Measurements from ENCODE around the gene CHP1.
A peak's percentile ranks its signal among the peaks of the same experiment; 100 is the strongest.
"Not testable (repeated sequence)": the region's sequence is repeated elsewhere in the genome, so short reads cannot be mapped to it uniquely, and the experiment has no call there.

CHP1 gene

DNA sequence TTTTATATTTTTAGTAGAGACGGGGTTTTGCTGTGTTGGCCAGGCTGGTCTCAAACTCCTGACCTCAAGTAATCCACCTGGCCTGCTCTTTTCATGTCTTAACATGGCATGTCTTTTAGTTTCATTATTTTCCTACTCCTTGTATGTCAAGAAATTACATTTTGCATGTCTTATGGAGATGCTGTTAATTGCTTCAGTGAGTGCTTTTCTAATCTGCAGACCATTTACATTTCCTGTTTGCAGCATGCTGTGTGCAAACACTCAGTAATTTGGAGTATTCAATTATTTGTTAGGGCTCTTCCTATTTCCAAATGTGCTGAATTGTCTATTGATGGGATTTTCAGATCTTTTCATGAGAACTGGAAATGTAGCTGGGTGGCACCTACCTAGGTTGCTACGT, 70.1 kb downstream of the CHP1 start:
- Histone ChIP-seq H3K36me3 (ENCODE audit: control insufficient read depth, insufficient read depth, low read length) (peaks cover 66% of the 10 kb centered on the region), H3K4me1 (ENCODE audit: control insufficient read depth, insufficient read depth, low read length) (peaks cover 23% of the 10 kb centered on the region; the same call in 1 of the 2 replicates)
- H3K9ac ChIP-seq (ENCODE audit: low read length); H3K9me3 ChIP-seq (ENCODE audit: control insufficient read depth, insufficient read depth, low read depth, low read length); H3K4me3 ChIP-seq (ENCODE audit: low read depth, low read length); H3K27ac ChIP-seq (ENCODE audit: low read depth, low read length); H3K27me3 ChIP-seq (ENCODE audit: control insufficient read depth, insufficient read depth, low read length): not testable (repeated sequence)

DNA sequence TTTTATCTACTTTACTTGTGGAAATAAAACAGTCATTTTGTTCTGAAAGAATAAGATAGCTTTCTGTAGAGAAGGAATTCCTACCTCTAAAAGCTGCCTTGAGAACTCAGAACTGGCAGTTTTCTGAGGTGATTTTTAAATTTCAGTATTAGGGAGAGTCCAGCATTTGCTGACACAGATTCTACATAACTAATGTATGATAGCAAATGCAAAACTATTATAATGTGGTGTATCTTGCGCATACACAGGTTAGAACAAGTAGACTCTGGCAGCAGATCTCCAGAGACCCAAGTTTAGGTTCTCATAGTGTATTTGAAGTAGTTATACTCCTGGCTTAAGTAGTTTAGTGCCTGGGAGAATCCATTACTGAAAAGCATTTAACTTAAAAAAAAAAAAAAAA, 70.5 kb downstream of the CHP1 start:
- H3K27me3 ChIP-seq (ENCODE audit: control insufficient read depth, insufficient read depth, low read length), result no peaks in the 10 kb centered on the region
- H3K36me3 ChIP-seq (ENCODE audit: control insufficient read depth, insufficient read depth, low read length), result peaks cover 66% of the 10 kb centered on the region
- no peaks in the 10 kb centered on the region for H3K9me3 ChIP-seq (ENCODE audit: control insufficient read depth, insufficient read depth, low read depth, low read length)
- no peak overlapping the region for H3K27ac ChIP-seq (ENCODE audit: low read depth, low read length)
- H3K9ac ChIP-seq (ENCODE audit: low read length), result no peak overlapping the region
- peaks cover 23% of the 10 kb centered on the region; the same call in 1 of the 2 replicates for H3K4me1 ChIP-seq (ENCODE audit: control insufficient read depth, insufficient read depth, low read length)
- H3K4me3 ChIP-seq (ENCODE audit: low read depth, low read length), result no peak overlapping the region

DNA sequence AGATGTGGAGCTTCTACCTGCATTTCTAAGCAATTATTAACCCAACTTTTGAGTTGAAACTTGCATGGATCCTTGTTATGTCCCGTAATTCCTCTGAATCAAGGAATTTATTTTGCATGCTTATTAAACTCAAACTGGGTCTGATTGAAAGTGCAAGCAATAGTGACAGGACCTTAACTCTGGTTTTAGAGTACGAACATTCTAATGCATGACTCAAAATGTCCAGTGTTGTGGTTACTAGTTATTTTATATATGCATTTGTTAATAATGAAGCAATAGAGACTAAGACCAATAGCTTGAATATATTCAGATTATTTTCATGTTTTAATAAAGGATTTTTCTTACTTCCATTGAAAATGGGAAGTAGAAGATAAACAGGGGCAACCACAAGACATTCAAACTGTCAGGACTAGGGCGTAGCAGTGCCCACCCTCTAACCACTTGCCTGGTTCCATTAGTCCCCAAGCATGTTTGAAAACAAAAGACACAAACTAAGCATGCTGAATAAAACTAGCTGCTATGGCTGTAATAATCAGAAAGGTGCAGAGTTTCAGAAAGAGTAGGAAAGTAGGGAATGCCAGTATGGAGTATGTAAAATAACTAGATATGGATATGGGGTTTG, 73.2 kb downstream of the CHP1 start:
- Histone ChIP-seq H3K27me3 (ENCODE audit: control insufficient read depth, insufficient read depth, low read length) (no peaks in the 10 kb centered on the region), H3K36me3 (ENCODE audit: control insufficient read depth, insufficient read depth, low read length) (peaks cover 53% of the 10 kb centered on the region), H3K9me3 (ENCODE audit: control insufficient read depth, insufficient read depth, low read depth, low read length) (no peaks in the 10 kb centered on the region), H3K27ac (ENCODE audit: low read depth, low read length) (no peak overlapping the region), H3K4me3 (ENCODE audit: low read depth, low read length) (no peak overlapping the region), H3K4me1 (ENCODE audit: control insufficient read depth, insufficient read depth, low read length) (peaks cover 23% of the 10 kb centered on the region; the same call in 1 of the 2 replicates), H3K9ac (ENCODE audit: low read length) (no peak overlapping the region)

DNA sequence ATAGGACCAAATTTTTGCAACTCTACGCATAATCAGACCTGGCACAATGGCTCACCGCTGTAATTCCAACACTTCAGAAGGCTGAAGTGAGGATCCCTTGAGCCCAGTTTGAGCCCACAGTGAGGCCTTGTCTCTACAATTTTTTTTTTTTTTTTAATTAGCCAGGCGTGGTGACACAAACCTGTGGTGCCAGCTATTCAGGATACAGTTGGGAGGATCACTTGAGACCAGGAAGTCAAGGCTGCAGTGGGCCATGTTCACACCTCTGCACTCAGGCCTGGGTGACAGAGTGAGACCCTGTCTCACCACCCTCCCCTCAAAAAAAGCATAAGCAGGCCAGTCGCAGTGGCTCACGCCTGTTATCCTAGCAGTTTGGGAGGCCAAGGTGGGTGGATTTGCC, 76.6 kb downstream of the CHP1 start:
- peaks cover 46% of the 10 kb centered on the region for H3K36me3 ChIP-seq (ENCODE audit: control insufficient read depth, insufficient read depth, low read length)
- H3K4me1 ChIP-seq (ENCODE audit: control insufficient read depth, insufficient read depth, low read length), result peaks cover 16% of the 10 kb centered on the region; the same call in 1 of the 2 replicates
- H3K27me3 ChIP-seq (ENCODE audit: control insufficient read depth, insufficient read depth, low read length), result no peaks in the 10 kb centered on the region
- H3K9me3 ChIP-seq (ENCODE audit: control insufficient read depth, insufficient read depth, low read depth, low read length), result no peaks in the 10 kb centered on the region
- H3K9ac ChIP-seq (ENCODE audit: low read length), result no peak overlapping the region
- no peak overlapping the region for H3K4me3 ChIP-seq (ENCODE audit: low read depth, low read length)
- no peak overlapping the region for H3K27ac ChIP-seq (ENCODE audit: low read depth, low read length)

DNA sequence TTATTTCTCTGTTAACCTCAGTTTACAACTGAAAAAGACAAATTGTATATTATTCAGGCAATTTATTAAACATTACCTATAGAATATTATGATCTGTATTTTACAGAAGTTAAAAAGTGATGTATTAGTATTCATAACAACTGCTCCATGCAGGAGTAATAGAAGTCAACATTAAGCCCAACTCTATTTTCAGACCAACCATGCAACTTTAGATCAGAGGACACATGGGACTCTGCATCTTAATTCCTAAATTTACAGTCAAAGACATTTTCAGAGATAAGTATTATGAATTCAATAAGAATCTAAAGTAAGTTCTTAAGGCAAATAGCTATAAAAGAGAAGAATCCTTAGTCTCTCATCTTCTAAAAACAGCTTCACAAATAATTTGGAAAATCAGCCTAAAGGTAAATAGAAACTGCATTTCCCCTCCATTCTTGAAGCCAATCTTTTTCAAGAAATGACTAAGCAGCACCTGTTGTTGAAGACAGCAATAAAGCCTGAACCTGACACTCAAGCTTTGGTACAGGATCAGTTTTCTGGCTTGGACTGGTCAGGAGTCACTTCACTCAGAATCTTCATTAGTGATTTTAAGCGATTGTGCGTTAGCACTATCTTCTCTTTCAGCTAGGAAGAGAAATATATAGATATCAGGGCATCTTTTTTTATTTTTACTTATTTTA, 78.3 kb downstream of the CHP1 start:
- Histone ChIP-seq H3K36me3 (ENCODE audit: control insufficient read depth, insufficient read depth, low read length) (peaks cover 46% of the 10 kb centered on the region), H3K27ac (ENCODE audit: low read depth, low read length) (no peak overlapping the region)

DNA sequence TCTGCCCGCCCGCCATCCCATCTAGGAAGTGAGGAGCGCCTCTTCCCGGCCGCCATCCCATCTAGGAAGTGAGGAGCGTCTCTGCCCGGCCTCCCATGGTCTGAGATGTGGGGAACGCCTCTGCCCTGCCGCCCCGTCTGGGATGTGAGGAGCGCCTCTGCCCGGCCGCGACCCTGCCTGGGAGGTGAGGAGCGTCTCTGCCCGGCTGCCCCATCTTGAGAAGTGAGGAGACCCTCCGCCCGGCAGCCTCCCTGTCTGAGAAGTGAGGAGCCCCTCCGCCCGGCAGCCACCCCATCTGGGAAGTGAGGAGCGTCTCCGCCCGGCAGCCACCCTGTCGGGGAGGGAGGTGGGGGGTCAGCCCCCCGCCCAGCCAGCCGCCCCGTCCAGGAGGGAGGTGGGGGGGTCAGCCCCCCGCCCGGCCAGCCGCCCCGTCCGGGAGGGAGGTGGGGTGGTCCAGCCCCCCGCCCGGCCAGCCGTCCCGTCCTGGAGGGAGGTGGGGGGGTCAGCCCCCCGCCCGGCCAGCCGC, 89.8 kb downstream of the CHP1 start:
- H3K9ac ChIP-seq (ENCODE audit: low read length); H3K4me1 ChIP-seq (ENCODE audit: control insufficient read depth, insufficient read depth, low read length); H3K27ac ChIP-seq (ENCODE audit: low read depth, low read length); H3K4me3 ChIP-seq (ENCODE audit: low read depth, low read length); H3K27me3 ChIP-seq (ENCODE audit: control insufficient read depth, insufficient read depth, low read length); H3K9me3 ChIP-seq (ENCODE audit: control insufficient read depth, insufficient read depth, low read depth, low read length): not testable (repeated sequence)
- H3K36me3 ChIP-seq (ENCODE audit: control insufficient read depth, insufficient read depth, low read length), result peaks cover 35% of the 10 kb centered on the region

More for the DNA sequence above, 78.3 kb downstream of the CHP1 start:
- Histone ChIP-seq H3K4me1 (ENCODE audit: control insufficient read depth, insufficient read depth, low read length) (no peaks in the 10 kb centered on the region), H3K4me3 (ENCODE audit: low read depth, low read length) (no peak overlapping the region), H3K9ac (ENCODE audit: low read length) (no peak overlapping the region), H3K27me3 (ENCODE audit: control insufficient read depth, insufficient read depth, low read length) (no peaks in the 10 kb centered on the region), H3K9me3 (ENCODE audit: control insufficient read depth, insufficient read depth, low read depth, low read length) (no peaks in the 10 kb centered on the region)

DNA sequence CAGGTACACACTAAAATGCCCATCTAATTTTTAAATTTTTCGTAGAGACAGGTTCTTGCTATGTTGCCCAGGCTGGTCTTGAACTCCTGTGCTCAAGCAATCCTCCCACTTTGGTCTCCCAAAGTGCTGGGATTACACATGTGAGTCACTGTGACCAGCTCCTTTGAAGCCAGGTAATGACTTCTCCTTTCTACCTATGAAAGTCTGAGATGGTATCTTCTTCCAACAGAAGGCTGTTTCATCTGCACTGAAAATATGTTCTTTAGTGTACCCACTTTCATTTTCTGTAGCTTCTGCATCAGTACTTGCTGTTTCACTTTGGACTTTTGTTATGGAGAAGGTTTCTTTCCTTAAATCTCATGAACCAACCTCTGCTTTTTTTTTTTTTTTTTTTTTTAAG, 92.5 kb downstream of the CHP1 start:
- Histone ChIP-seq H3K4me3 (ENCODE audit: low read depth, low read length) (no peak overlapping the region), H3K9me3 (ENCODE audit: control insufficient read depth, insufficient read depth, low read depth, low read length) (no peaks in the 10 kb centered on the region), H3K4me1 (ENCODE audit: control insufficient read depth, insufficient read depth, low read length) (no peaks in the 10 kb centered on the region), H3K27me3 (ENCODE audit: control insufficient read depth, insufficient read depth, low read length) (no peaks in the 10 kb centered on the region), H3K9ac (ENCODE audit: low read length) (no peak overlapping the region), H3K27ac (ENCODE audit: low read depth, low read length) (no peak overlapping the region), H3K36me3 (ENCODE audit: control insufficient read depth, insufficient read depth, low read length) (peaks cover 40% of the 10 kb centered on the region)

DNA sequence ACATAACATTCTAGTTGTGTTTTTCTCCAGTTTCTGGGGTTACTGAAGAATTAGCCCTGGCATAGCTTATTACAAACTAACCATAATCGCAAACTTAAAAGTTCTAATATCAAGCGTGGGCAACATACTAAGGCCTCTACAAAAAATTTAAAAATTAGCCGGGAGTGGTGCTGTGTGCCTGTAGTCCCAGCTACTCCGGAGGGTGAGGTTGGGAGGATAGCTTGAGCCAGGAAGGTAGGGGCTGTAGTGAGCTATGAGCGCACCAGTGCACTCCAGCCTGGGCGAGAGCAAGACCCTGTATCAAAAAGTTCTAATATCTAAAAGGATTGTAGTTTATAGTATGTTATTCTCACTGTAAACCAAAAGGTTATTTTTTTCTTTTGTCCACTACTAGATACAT, 100.2 kb downstream of the CHP1 start:
- peak overlapping the region; percentile 95 for H3K9ac ChIP-seq (ENCODE audit: low read length)
- peak overlapping the region; percentile 91 for H3K4me3 ChIP-seq (ENCODE audit: low read depth, low read length)
- H3K4me1 ChIP-seq (ENCODE audit: control insufficient read depth, insufficient read depth, low read length), result no peaks in the 10 kb centered on the region
- no peaks in the 10 kb centered on the region for H3K9me3 ChIP-seq (ENCODE audit: control insufficient read depth, insufficient read depth, low read depth, low read length)
- peaks cover 13% of the 10 kb centered on the region for H3K36me3 ChIP-seq (ENCODE audit: control insufficient read depth, insufficient read depth, low read length)
- H3K27me3 ChIP-seq (ENCODE audit: control insufficient read depth, insufficient read depth, low read length), result no peaks in the 10 kb centered on the region
- no peak overlapping the region for H3K27ac ChIP-seq (ENCODE audit: low read depth, low read length)
